Measurements from ENCODE around the gene ATP5ME. TPM values are rescaled to one million over a fixed set of nuclear protein-coding genes. Genes with fewer than 3 reads are reported as not detected.
A peak's percentile ranks its signal among the peaks of the same experiment; 100 is the strongest.

ATP5ME gene
- polyA plus RNA-seq, 1 of the 3 experiments (the other 2 are of a cell fraction): 1,185 TPM

- WGBS (ENCODE audit: low lambda C conversion rate): 84% methylated on average over 7 of the region's 17 CpGs
- Histone ChIP-seq H3K9me3 (no peaks in the 10 kb centered on the region), H3F3A (replicated peaks; ENCODE audit: insufficient read depth) (no peaks in the 10 kb centered on the region), H3K9me2 (no peaks in the 10 kb centered on the region), H3K27me3 (ENCODE audit: insufficient read depth) (no peaks in the 10 kb centered on the region), H2AFZ (ENCODE audit: low read depth) (no peak overlapping the region), H3K4me3 (ENCODE audit: low read depth in 2 of 2, low read length in 1 of 2) (peak overlapping the region; percentile 41 to 51; a peak in 3 of 4 replicates), H4K20me1 (ENCODE audit: insufficient read depth) (no peaks in the 10 kb centered on the region), H3K36me3 (replicated peaks in 1 of 2; ENCODE audit: control insufficient read depth in 1 of 2, insufficient read depth in 2 of 2, low read length in 1 of 2) (no peaks in the 10 kb centered on the region), H3K79me2 (ENCODE audit: insufficient read depth) (peaks cover 4% of the 10 kb centered on the region; the same call in 1 of the 2 replicates), H3K4me2 (peak overlapping the region; percentile 82), H3K27ac (ENCODE audit: low read depth in 2 of 2, low read length in 1 of 2) (peak overlapping the region in 1 of 2 experiments; percentile 85; a peak in 2 of 4 replicates), H3K4me1 (ENCODE audit: control insufficient read depth in 1 of 2, insufficient read depth in 2 of 2, low read depth in 1 of 2, low read length in 1 of 2) (peaks cover 3 to 45% of the 10 kb centered on the region in 2 experiments; a peak in 1 of 4 replicates), H3K9ac (peak overlapping the region; percentile 39; the same call in 1 of the 2 replicates)
- ChIA-PET POLR2A (interaction anchor here (1.1 to 1.8 kb wide), 2 partner anchors 10 to 16 kb away, joined by 5 to 6 read pairs; no protein-coding TSS in a partner anchor), CTCF (no interaction called here)
- peak; percentile 69 for DNase-seq
- TF ChIP-seq TEAD4 (IDR thresholded peaks at IDR 0.05; ENCODE audit: borderline replicate concordance, insufficient read depth): no peak
- TF ChIP-seq MXI1 (IDR thresholded peaks at IDR 0.05; ENCODE audit: low read depth, low read length): 0 out of 2 replicates have a peak, but pooled peaks have one; percentile 4
Measured at GRCh38 chr4:680551-680927, 6.5 kb upstream of the ATP5ME start.

GRCh38 chr4:680091-680490, 6.0 kb upstream of the ATP5ME start:
- DNase-seq: no peak
- H3K9ac ChIP-seq: no peak overlapping the region
- H3K36me3 ChIP-seq (replicated peaks in 1 of 2; ENCODE audit: control insufficient read depth in 1 of 2, insufficient read depth in 2 of 2, low read length in 1 of 2): no peaks in the 10 kb centered on the region

More at GRCh38 chr4:680091-680490, 6.0 kb upstream of the ATP5ME start:
- no peaks in the 10 kb centered on the region for H3K27me3 ChIP-seq (ENCODE audit: insufficient read depth)
- H4K20me1 ChIP-seq (ENCODE audit: insufficient read depth): no peaks in the 10 kb centered on the region
- no peak for TF ChIP-seq MAX (IDR thresholded peaks at IDR 0.05; ENCODE audit: low read depth)
- no peak for TF ChIP-seq REST (IDR thresholded peaks at IDR 0.05; ENCODE audit: low read depth, low read length)
- no peak for TF ChIP-seq CTCF (IDR thresholded peaks at IDR 0.05)
- TF ChIP-seq MEF2A (IDR thresholded peaks at IDR 0.05; ENCODE audit: borderline replicate concordance, low read depth): no peak
- TF ChIP-seq FOXJ3 (CRISPR knock-in tag; IDR thresholded peaks at IDR 0.05): no peak
- 100% methylated on average over 1 of the region's 9 CpGs for WGBS (ENCODE audit: low lambda C conversion rate)
- peaks cover 8% of the 10 kb centered on the region; the same call in 1 of the 2 replicates for H3K79me2 ChIP-seq (ENCODE audit: insufficient read depth)
- peak overlapping the region; percentile 82; the same call in 1 of the 2 replicates for H3K4me2 ChIP-seq
- H2AFZ ChIP-seq (ENCODE audit: low read depth): no peak overlapping the region
- H3K4me3 ChIP-seq (ENCODE audit: low read depth in 2 of 2, low read length in 1 of 2): peak overlapping the region in 1 of 2 experiments; percentile 51; a peak in 1 of 4 replicates
- peaks cover 6 to 49% of the 10 kb centered on the region in 2 experiments; a peak in 1 of 4 replicates for H3K4me1 ChIP-seq (ENCODE audit: control insufficient read depth in 1 of 2, insufficient read depth in 2 of 2, low read depth in 1 of 2, low read length in 1 of 2)
- H3F3A ChIP-seq (replicated peaks; ENCODE audit: insufficient read depth): no peaks in the 10 kb centered on the region
- ChIA-PET POLR2A (interaction anchor here (1.1 to 1.8 kb wide), 2 partner anchors 9 to 16 kb away, joined by 5 to 6 read pairs; no protein-coding TSS in a partner anchor), CTCF (no interaction called here)
- no peaks in the 10 kb centered on the region for H3K9me3 ChIP-seq
- peak overlapping the region in 1 of 2 experiments; percentile 85; a peak in 1 of 4 replicates for H3K27ac ChIP-seq (ENCODE audit: low read depth in 2 of 2, low read length in 1 of 2)
- no peaks in the 10 kb centered on the region for H3K9me2 ChIP-seq

Data from SK-N-SH (cell line).